T-helper 1 cell treated with Interleukin-12 subunit alpha and Interleukin-12 subunit beta and Interleukin-4 antibody, amounts not matched to agents 30 ng/mL and 1 ng/mL, for 36 hours (primary cell): Measurements from ENCODE around the gene BRINP3. TPM values are rescaled to one million over a fixed set of nuclear protein-coding genes. Genes with fewer than 3 reads are reported as not detected.

ENCODE experiments used
- intact Hi-C: fragments of 100-400 bp; cut with micrococcal nuclease; formaldehyde crosslinking; loops from one replicate; pipeline ENCODE4 v1.15.1; 2024
- total RNA-seq: library from RNA; stranded (reverse); gene quantifications from 2 replicates; pipeline ENCODE4 v1.2.3, GENCODE V29; 2022

BRINP3 gene
- total RNA-seq, 1 donor from 2014 or later = not detected

GRCh38 chr1:190327271-190327670 lies 150.4 kb downstream of the BRINP3 start:
- intact Hi-C loops = no loop called here

- intact Hi-C loops = no loop called here
These were observed 154.1 kb downstream of the BRINP3 start for GRCh38 chr1:190323530-190323929.

- intact Hi-C loops = no loop called here
These were observed 155.4 kb downstream of the BRINP3 start for GRCh38 chr1:190322274-190322673.

GRCh38 chr1:190320952-190321351 lies 156.7 kb downstream of the BRINP3 start:
- intact Hi-C loops = no loop called here

- intact Hi-C loops = no loop called here
These were observed 164.9 kb downstream of the BRINP3 start for GRCh38 chr1:190312763-190313162.

- intact Hi-C loops = no loop called here
These were observed 174.2 kb downstream of the BRINP3 start for GRCh38 chr1:190303501-190303900.

- intact Hi-C loops = no loop called here
These were observed 181.2 kb downstream of the BRINP3 start for GRCh38 chr1:190296453-190296852.

- intact Hi-C loops = no loop called here
These were observed 187.8 kb downstream of the BRINP3 start for GRCh38 chr1:190289897-190290296.

- intact Hi-C loops = no loop called here
These were observed 191.6 kb downstream of the BRINP3 start for GRCh38 chr1:190286111-190286510.

- intact Hi-C loops = no loop called here
These were observed 200.6 kb downstream of the BRINP3 start for GRCh38 chr1:190277107-190277506.

GRCh38 chr1:190274721-190275120 lies 202.9 kb downstream of the BRINP3 start:
- intact Hi-C loops = no loop called here

- intact Hi-C loops = no loop called here
These were observed 204.5 kb downstream of the BRINP3 start for GRCh38 chr1:190273161-190273560.

GRCh38 chr1:190262538-190262937 lies 215.1 kb downstream of the BRINP3 start:
- intact Hi-C loops = no loop called here

- intact Hi-C loops = no loop called here
These were observed 218.2 kb downstream of the BRINP3 start for GRCh38 chr1:190259424-190259823.

- intact Hi-C loops = no loop called here
These were observed 219.7 kb downstream of the BRINP3 start for GRCh38 chr1:190258003-190258402.

- intact Hi-C loops = no loop called here
These were observed 225.6 kb downstream of the BRINP3 start for GRCh38 chr1:190252046-190252445.

GRCh38 chr1:190250368-190250767 lies 227.3 kb downstream of the BRINP3 start:
- intact Hi-C loops = no loop called here

- intact Hi-C loops = no loop called here
These were observed 233.3 kb downstream of the BRINP3 start for GRCh38 chr1:190244406-190244805.

GRCh38 chr1:190243056-190243455 lies 234.6 kb downstream of the BRINP3 start:
- intact Hi-C loops = no loop called here

- intact Hi-C loops = no loop called here
These were observed 251.7 kb downstream of the BRINP3 start for GRCh38 chr1:190226006-190226405.

GRCh38 chr1:190212450-190212849 lies 265.2 kb downstream of the BRINP3 start:
- intact Hi-C loops = no loop called here

GRCh38 chr1:190207733-190208132 lies 269.9 kb downstream of the BRINP3 start:
- intact Hi-C loops = no loop called here

- intact Hi-C loops = no loop called here
These were observed 272.0 kb downstream of the BRINP3 start for GRCh38 chr1:190205713-190206112.

GRCh38 chr1:190196020-190196419 lies 281.6 kb downstream of the BRINP3 start:
- intact Hi-C loops = no loop called here
